HCT116 (cell line): ENCODE results near the gene GGACT.

ENCODE experiments used
- CTCF ChIP-seq, 3 experiments: fragments of 200-600 bp in 1 of 3; sonication (generic) in 1 of 3; IDR thresholded peaks in 2 of 3; conservative IDR thresholded peaks in 1 of 3; 2 replicates each; pipeline ENCODE4 v1.5.1; 2012 to 2017; ENCODE audit warnings: low read depth in 2 of 3, low read length in 2 of 3, antibody characterized with exemption in 1 of 3, borderline replicate concordance in 1 of 3, control low read depth in 1 of 3, mild to moderate bottlenecking in 1 of 3, mixed read lengths in 1 of 3, mixed run types in 1 of 3, moderate library complexity in 1 of 3; ENCODE audit not compliant: insufficient read depth in 1 of 3
- EZH2phosphoT487 ChIP-seq: fragments of 200-600 bp; IDR thresholded peaks from 2 replicates; pipeline ENCODE4 v1.6.1; 2018; ENCODE audit warnings: antibody characterized with exemption, borderline replicate concordance
- JUND ChIP-seq: IDR thresholded peaks from 2 replicates; pipeline ENCODE4 v1.6.1; 2012
- MAX ChIP-seq: IDR thresholded peaks from 2 replicates; pipeline ENCODE4 v1.6.1; 2012
- POLR2A ChIP-seq: IDR thresholded peaks from 2 replicates; pipeline ENCODE4 v1.7.0; 2011; ENCODE audit warnings: borderline replicate concordance; ENCODE audit not compliant: insufficient read depth, insufficient read length; ENCODE audit errors: extremely low read depth
- POLR2AphosphoS5 ChIP-seq: IDR thresholded peaks from 2 replicates; pipeline ENCODE4 v1.6.1; 2011; ENCODE audit warnings: mild to moderate bottlenecking, low read depth, low read length, moderate library complexity
- RAD21 ChIP-seq: IDR thresholded peaks from 2 replicates; pipeline ENCODE4 v1.6.1; 2012; ENCODE audit warnings: low read depth, mild to moderate bottlenecking
- REST ChIP-seq: IDR thresholded peaks from 2 replicates; pipeline ENCODE4 v1.6.1; 2012; ENCODE audit warnings: low read depth
- SRF ChIP-seq: IDR thresholded peaks from 2 replicates; pipeline ENCODE4 v1.6.1; 2012; ENCODE audit warnings: low read depth
- YY1 ChIP-seq: IDR thresholded peaks from 2 replicates; pipeline ENCODE4 v1.6.1; 2011; ENCODE audit warnings: low read length, low read depth, moderate library complexity, mild to moderate bottlenecking; ENCODE audit not compliant: insufficient replicate concordance; ENCODE audit errors: extremely low read depth

- no peak for TF ChIP-seq POLR2AphosphoS5
- TF ChIP-seq CTCF (IDR thresholded peaks at IDR 0.05 in 2 of 3, conservative IDR thresholded peaks at IDR 0.05 in 1 of 3; ENCODE audit: borderline replicate concordance in 1 of 3, insufficient read depth in 1 of 3, low read depth in 2 of 3, low read length in 2 of 3), result no peak
- no peak for TF ChIP-seq POLR2A
- no peak for TF ChIP-seq JUND
- no peak for TF ChIP-seq YY1
- TF ChIP-seq RAD21, result no peak
- no peak for TF ChIP-seq SRF
- no peak for TF ChIP-seq MAX
- no peak for TF ChIP-seq EZH2phosphoT487
- TF ChIP-seq REST, result no peak
Observed at GRCh38 chr13:100552755-100553154, 35.8 kb downstream of the GGACT start.
